Stimulated activated CD8-positive, alpha-beta memory T cell treated with anti-CD3 and anti-CD28 coated beads, Interleukin-4, amount 100 ng/mL, for 1 hour (primary cell): Measurements from ENCODE around the gene MRLN.
"Not testable (repeated sequence)": the region's sequence is repeated elsewhere in the genome, so short reads cannot be mapped to it uniquely, and the experiment has no call there.

Source experiments
- DNase-seq, 2 donors: peaks; one replicate each; pipeline ENCODE4 v3.0.0-alpha.2; 2020; ENCODE audit warnings: low read depth in 2 of 2, low spot score in 1 of 2

The MRLN gene

GRCh38 chr10:59748834-59749233 lies 4.4 kb downstream of the MRLN start:
- no peak for DNase-seq

- no peak for DNase-seq
These were observed 8.0 kb downstream of the MRLN start for GRCh38 chr10:59745163-59745650.

GRCh38 chr10:59744762-59745161 lies 8.5 kb downstream of the MRLN start:
- DNase-seq = not testable (repeated sequence)

- not testable (repeated sequence) for DNase-seq
These were observed 9.1 kb downstream of the MRLN start for GRCh38 chr10:59744156-59744555.

- DNase-seq = no peak
These were observed 11.7 kb downstream of the MRLN start for GRCh38 chr10:59741583-59741982.

GRCh38 chr10:59741048-59741447 lies 12.2 kb downstream of the MRLN start:
- no peak for DNase-seq

- no peak for DNase-seq
These were observed 16.5 kb downstream of the MRLN start for GRCh38 chr10:59736749-59737148.

GRCh38 chr10:59735296-59735695 lies 18.0 kb downstream of the MRLN start:
- DNase-seq = no peak

- DNase-seq = no peak
These were observed 19.2 kb downstream of the MRLN start for GRCh38 chr10:59734014-59734462.

GRCh38 chr10:59733321-59734013 lies 19.8 kb downstream of the MRLN start:
- DNase-seq = not testable (repeated sequence)

GRCh38 chr10:59732849-59733248 lies 20.4 kb downstream of the MRLN start:
- DNase-seq = not testable (repeated sequence)

- DNase-seq = not testable (repeated sequence)
These were observed 24.1 kb downstream of the MRLN start for GRCh38 chr10:59729167-59729566.

GRCh38 chr10:59724098-59724938 lies 28.9 kb downstream of the MRLN start:
- DNase-seq = no peak

- DNase-seq = no peak
These were observed 32.9 kb downstream of the MRLN start for GRCh38 chr10:59720377-59720776.

GRCh38 chr10:59719374-59719773 lies 33.9 kb downstream of the MRLN start:
- DNase-seq = no peak

GRCh38 chr10:59718257-59718656 lies 35.0 kb downstream of the MRLN start:
- DNase-seq = no peak

GRCh38 chr10:59713196-59713821 lies 39.9 kb downstream of the MRLN start:
- no peak for DNase-seq

- DNase-seq = no peak
These were observed 41.3 kb downstream of the MRLN start for GRCh38 chr10:59711871-59712494.

- no peak for DNase-seq
These were observed 43.7 kb downstream of the MRLN start, which contains the start of gene SLC16A9 for GRCh38 chr10:59709395-59710125. Gene SLC16A9 (minus strand): TSS chr10:59709850. CDS start chr10:59684291, 25,559 bp downstream.

- no peak for DNase-seq
These were observed 44.4 kb downstream of the MRLN start for GRCh38 chr10:59708816-59709394.
